Measurements from ENCODE around the gene SRBD1.

Gene SRBD1

GRCh38 chr2:45588158-45588829, 22.8 kb downstream of the SRBD1 start:
- DNase-seq: no peak

GRCh38 chr2:45586600-45586999, 24.5 kb downstream of the SRBD1 start:
- DNase-seq: no peak

- DNase-seq: no peak
Observed at GRCh38 chr2:45585267-45585861, 25.7 kb downstream of the SRBD1 start.

- DNase-seq: no peak
Observed at GRCh38 chr2:45583977-45584376, 27.1 kb downstream of the SRBD1 start.

GRCh38 chr2:45582522-45582921, 28.5 kb downstream of the SRBD1 start:
- DNase-seq: no peak

- DNase-seq: no peak
Observed at GRCh38 chr2:45578056-45578843, 32.8 kb downstream of the SRBD1 start.

GRCh38 chr2:45577441-45577840, 33.6 kb downstream of the SRBD1 start:
- no peak for DNase-seq

- DNase-seq: no peak
Observed at GRCh38 chr2:45575881-45576280, 35.2 kb downstream of the SRBD1 start.

GRCh38 chr2:45572979-45573378, 38.1 kb downstream of the SRBD1 start:
- no peak for DNase-seq

- no peak for DNase-seq
Observed at GRCh38 chr2:45571940-45572339, 39.1 kb downstream of the SRBD1 start.

GRCh38 chr2:45570671-45571334, 40.3 kb downstream of the SRBD1 start:
- no peak for DNase-seq

- no peak for DNase-seq
Observed at GRCh38 chr2:45568935-45569334, 42.1 kb downstream of the SRBD1 start.

GRCh38 chr2:45567974-45568789, 42.9 kb downstream of the SRBD1 start:
- DNase-seq: no peak

- DNase-seq: no peak
Observed at GRCh38 chr2:45567288-45567963, 43.6 kb downstream of the SRBD1 start.

GRCh38 chr2:45559436-45559835, 51.6 kb downstream of the SRBD1 start:
- DNase-seq: no peak

GRCh38 chr2:45554742-45555140, 56.3 kb downstream of the SRBD1 start:
- no peak for DNase-seq

- no peak for DNase-seq
Observed at GRCh38 chr2:45554073-45554741, 56.9 kb downstream of the SRBD1 start.

- DNase-seq: no peak
Observed at GRCh38 chr2:45551862-45552261, 59.2 kb downstream of the SRBD1 start.

- no peak for DNase-seq
Observed at GRCh38 chr2:45545943-45546342, 65.1 kb downstream of the SRBD1 start.

GRCh38 chr2:45543257-45543656, 67.8 kb downstream of the SRBD1 start:
- DNase-seq: no peak

GRCh38 chr2:45542013-45542412, 69.1 kb downstream of the SRBD1 start:
- no peak for DNase-seq
